ENCODE measurements around the gene TUNAR. TPM values are rescaled to one million over a fixed set of nuclear protein-coding genes. Genes with fewer than 3 reads are reported as not detected.

Gene TUNAR
- total and polyA plus RNA-seq, 10 donors, result 0.03 to 0.69 (median 0.35) TPM; not detected in 5

- Histone ChIP-seq H3K4me3 (no peak overlapping the region), H3K9me3 (peaks cover 0 to 19% (median 7%) of the 10 kb centered on the region in 8 donors), H3K4me1 (no peaks in the 10 kb centered on the region), H3K27ac (no peak overlapping the region), H3K36me3 (no peaks in the 10 kb centered on the region), H3K27me3 (replicated peaks in 1 of 7) (peaks cover 0 to 52% (median 0%) of the 10 kb centered on the region in 7 donors)
- WGBS, 5 donors, result 57 to 85% (median 74%) methylated on average over 1 of the region's 1 CpG
- DNase-seq, result no peak
- intact Hi-C loops (cut with DNase I; ENCODE audit: low total_unique reads), result no loop called here
- TF ChIP-seq POLR2A (IDR thresholded peaks at IDR 0.05), result no peak
- no peak for TF ChIP-seq CTCF (IDR thresholded peaks at IDR 0.05 in 8 of 11, conservative IDR thresholded peaks at IDR 0.05 in 3 of 11)
- TF ChIP-seq POLR2AphosphoS5 (IDR thresholded peaks at IDR 0.05), result no peak
These were observed 70.2 kb downstream of the TUNAR start for GRCh38 chr14:95946867-95947266.

GRCh38 chr14:95948558-95948981 is 71.9 kb downstream of the TUNAR start:
- no peak overlapping the region for H3K4me3 ChIP-seq
- no peaks in the 10 kb centered on the region for H3K36me3 ChIP-seq
- whole genome bisulfite sequencing, 5 donors, result 9 to 17% (median 12%) methylated on average over 2 of the region's 2 CpGs
- no peak for DNase-seq
- peaks cover 0 to 56% (median 3%) of the 10 kb centered on the region in 7 donors for H3K27me3 ChIP-seq (replicated peaks in 1 of 7)
- peaks cover 0 to 3% (median 0%) of the 10 kb centered on the region in 8 donors for H3K9me3 ChIP-seq
- no peak for TF ChIP-seq POLR2A (IDR thresholded peaks at IDR 0.05)
- no peak for TF ChIP-seq POLR2AphosphoS5 (IDR thresholded peaks at IDR 0.05)
- no peak for TF ChIP-seq CTCF (IDR thresholded peaks at IDR 0.05 in 8 of 11, conservative IDR thresholded peaks at IDR 0.05 in 3 of 11)
- H3K27ac ChIP-seq, result no peak overlapping the region
- no peaks in the 10 kb centered on the region for H3K4me1 ChIP-seq
- intact Hi-C loops (cut with DNase I; ENCODE audit: low total_unique reads), result no loop called here

- Histone ChIP-seq H3K27ac (no peak overlapping the region), H3K4me3 (no peak overlapping the region), H3K4me1 (no peaks in the 10 kb centered on the region), H3K36me3 (no peaks in the 10 kb centered on the region), H3K9me3 (no peaks in the 10 kb centered on the region), H3K27me3 (replicated peaks in 1 of 7) (peaks cover 0 to 38% (median 3%) of the 10 kb centered on the region in 7 donors)
- TF ChIP-seq CTCF (IDR thresholded peaks at IDR 0.05 in 8 of 11, conservative IDR thresholded peaks at IDR 0.05 in 3 of 11), result no peak
- no peak for TF ChIP-seq POLR2AphosphoS5 (IDR thresholded peaks at IDR 0.05)
- intact Hi-C loops (cut with DNase I; ENCODE audit: low total_unique reads), result no loop called here
- 65 to 81% (median 73%) methylated on average over 4 of the region's 4 CpGs for WGBS, 5 donors
- no peak for DNase-seq
These were observed 74.7 kb downstream of the TUNAR start for GRCh38 chr14:95951359-95951758.

- 43 to 59% (median 57%) methylated on average over 6 to 8 of the region's 8 CpGs for WGBS, 5 donors
- DNase-seq, result no peak
These were observed 76.6 kb downstream of the TUNAR start for GRCh38 chr14:95953111-95953724.

More at GRCh38 chr14:95953111-95953724, 76.6 kb downstream of the TUNAR start:
- no peaks in the 10 kb centered on the region for H3K9me3 ChIP-seq
- H3K27me3 ChIP-seq (replicated peaks in 1 of 7), result peaks cover 0 to 23% (median under 1%) of the 10 kb centered on the region in 7 donors
- H3K36me3 ChIP-seq, result no peaks in the 10 kb centered on the region
- intact Hi-C loops (cut with DNase I; ENCODE audit: low total_unique reads), result no loop called here
- TF ChIP-seq POLR2A (IDR thresholded peaks at IDR 0.05) (no peak), POLR2AphosphoS5 (IDR thresholded peaks at IDR 0.05) (no peak), CTCF (IDR thresholded peaks at IDR 0.05 in 8 of 11, conservative IDR thresholded peaks at IDR 0.05 in 3 of 11) (no peak)
- no peak overlapping the region for H3K4me3 ChIP-seq
- no peaks in the 10 kb centered on the region for H3K4me1 ChIP-seq
- H3K27ac ChIP-seq, result no peak overlapping the region

Measured in spleen (tissue), 11 donors.